ENCODE results near the gene PTPRM. TPM values are rescaled to one million over a fixed set of nuclear protein-coding genes. Genes with fewer than 3 reads are reported as not detected.

Gene PTPRM
- total and polyA plus RNA-seq, 2 donors (not counting 3 experiments of a cell fraction or from before 2014, with no cell fraction given) = 37.4 to 43.7 TPM

GRCh38 chr18:7711495-7711894 is 144.4 kb downstream of the PTPRM start:
- H3K27me3 ChIP-seq (ENCODE audit: control insufficient read depth in 2 of 2, insufficient read depth in 2 of 2, low read length in 2 of 2) = no peaks in the 10 kb centered on the region
- no peaks in the 10 kb centered on the region for H3K36me3 ChIP-seq (ENCODE audit: control insufficient read depth in 2 of 2, extremely low read depth in 1 of 2, insufficient read depth in 2 of 2, low read length in 2 of 2)
- FAIRE-seq = no peak
- no peak overlapping the region for H2AFZ ChIP-seq (ENCODE audit: low read depth, low read length)
- no peak overlapping the region for H3K4me2 ChIP-seq (ENCODE audit: insufficient read depth, low read length)
- H3K9ac ChIP-seq (replicated peaks; ENCODE audit: extremely low read depth, insufficient read depth, low read length) = no peak overlapping the region
- H3K79me2 ChIP-seq (ENCODE audit: control insufficient read depth, insufficient read depth, low read length) = no peaks in the 10 kb centered on the region
- no peaks in the 10 kb centered on the region for H3K4me1 ChIP-seq (ENCODE audit: control insufficient read depth, extremely low read depth, insufficient read depth, low read length)
- dilution Hi-C loops (cut with MboI; ENCODE audit: extremely low pct_ligation_motif_present, low sequenced_read_pairs) = no loop called here
- BruUV-seq (replicated peaks) = no TSS peak
- H4K20me1 ChIP-seq (replicated peaks; ENCODE audit: control insufficient read depth, extremely low read depth, insufficient read depth, low read length) = no peaks in the 10 kb centered on the region
- H3K9me3 ChIP-seq (replicated peaks; ENCODE audit: control insufficient read depth, insufficient read depth, low read length) = no peaks in the 10 kb centered on the region
- POLR2A ChIA-PET = no interaction called here
- H3K4me3 ChIP-seq (replicated peaks in 1 of 3; ENCODE audit: insufficient read depth in 1 of 3, low read depth in 1 of 3, low read length in 3 of 3) = no peak overlapping the region
- CTCF ChIA-PET = no interaction called here
- intact Hi-C loops (cut with micrococcal nuclease) = no loop called here
- no peaks in the 10 kb centered on the region for H3K9me1 ChIP-seq (replicated peaks; ENCODE audit: control insufficient read depth, extremely low read depth, insufficient read depth, low read length)
- TF ChIP-seq POLR2AphosphoS5 (IDR thresholded peaks at IDR 0.05; ENCODE audit: insufficient read depth, low read depth, low read length) (no peak), JUN (IDR thresholded peaks at IDR 0.05; ENCODE audit: borderline replicate concordance, insufficient read depth, insufficient read length, low read depth) (no peak), GATA2 (IDR thresholded peaks at IDR 0.05; ENCODE audit: insufficient read depth, insufficient read length, low read depth, low read length) (no peak), FOS (IDR thresholded peaks at IDR 0.05; ENCODE audit: borderline replicate concordance, insufficient read depth, low read length) (no peak), POLR2A (IDR thresholded peaks at IDR 0.05; ENCODE audit: low read depth, low read length) (no peak), EZH2 (IDR thresholded peaks at IDR 0.05; ENCODE audit: borderline replicate concordance, low read depth, low read length, severe bottlenecking) (no peak), MYC (IDR thresholded peaks at IDR 0.05; ENCODE audit: low read depth, low read length) (no peak), CTCF (IDR thresholded peaks at IDR 0.05; ENCODE audit: extremely low read depth in 1 of 2, insufficient read depth in 1 of 2, low read depth in 1 of 2, low read length in 2 of 2) (no peak)
- TF ChIP-seq, protein P1, sequence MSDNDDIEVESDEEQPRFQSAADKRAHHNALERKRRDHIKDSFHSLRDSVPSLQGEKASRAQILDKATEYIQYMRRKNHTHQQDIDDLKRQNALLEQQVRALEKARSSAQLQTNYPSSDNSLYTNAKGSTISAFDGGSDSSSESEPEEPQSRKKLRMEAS (IDR thresholded peaks at IDR 0.05; ENCODE audit: insufficient read depth, insufficient read length) = no peak
- no peak overlapping the region for H3K27ac ChIP-seq (ENCODE audit: insufficient read depth, low read depth, low read length)
- DNase-seq (ENCODE audit: low read depth, low spot score) = no peak

All from endothelial cell of umbilical vein (primary cell).